NK-92 (cell line): ENCODE data around the gene MAGI2.

ENCODE experiments used
- DNase-seq: peaks from one replicate; lab custom pipeline; 2025; ENCODE audit not compliant: unreplicated experiment; lab: John Stamatoyannopoulos, UW

The MAGI2 gene

GRCh38 chr7:77985974-77986339, 1467.5 kb downstream of the MAGI2 start:
- no peak for DNase-seq

- DNase-seq, result no peak
These were observed 1468.1 kb downstream of the MAGI2 start for GRCh38 chr7:77985232-77985973.

DNA sequence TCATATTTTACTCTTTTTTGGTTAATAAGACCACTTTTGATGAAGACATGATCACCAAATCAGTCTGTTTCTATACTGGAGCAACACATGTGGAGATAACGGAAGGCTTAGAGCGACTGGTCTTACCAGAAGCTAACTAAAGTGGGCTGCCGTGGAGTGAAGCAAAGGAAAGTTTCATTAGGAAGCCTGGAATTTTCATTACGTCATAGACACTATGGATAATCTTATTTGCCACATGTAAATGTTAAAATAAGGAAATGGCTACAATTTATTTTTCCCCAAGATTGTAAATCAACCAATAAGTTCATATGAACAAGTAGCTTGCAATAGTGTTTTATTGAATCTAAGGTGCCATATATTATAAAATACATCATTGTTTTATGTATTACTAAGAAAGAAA, 1469.5 kb downstream of the MAGI2 start:
- DNase-seq, result no peak

DNA sequence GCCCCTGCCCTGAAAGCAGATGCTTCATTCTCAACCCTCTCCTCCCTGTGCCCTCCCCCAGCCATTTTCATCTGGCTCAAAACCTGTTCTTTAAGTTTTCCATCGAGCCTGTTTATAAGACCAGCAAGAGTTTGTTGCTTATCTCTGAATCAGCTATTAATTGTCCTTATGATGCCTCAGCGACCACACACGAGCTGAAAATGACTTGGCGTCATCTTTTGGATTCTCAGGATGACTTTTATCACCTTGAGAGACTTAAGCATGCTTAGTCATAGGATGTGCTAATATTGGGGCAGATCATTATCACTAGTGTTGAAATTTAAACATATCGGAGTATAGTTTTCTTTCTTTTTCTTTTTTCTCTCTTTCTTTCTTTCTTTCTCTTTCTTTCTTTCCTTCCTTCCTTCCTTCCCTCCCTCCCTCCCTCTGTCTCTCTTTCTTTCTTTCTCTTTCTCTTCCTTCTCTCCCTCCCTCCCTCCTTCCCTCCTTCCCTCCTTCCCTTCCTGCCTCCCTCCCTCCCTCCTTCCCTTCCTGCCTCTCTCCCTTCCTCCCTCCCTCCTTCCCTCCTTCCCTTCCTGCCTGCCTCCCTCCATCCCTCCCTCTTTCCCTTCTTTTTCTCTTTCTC, 1470.4 kb downstream of the MAGI2 start:
- DNase-seq, result no peak

- DNase-seq, result no peak
These were observed 1473.3 kb downstream of the MAGI2 start for GRCh38 chr7:77980087-77980713.

DNA sequence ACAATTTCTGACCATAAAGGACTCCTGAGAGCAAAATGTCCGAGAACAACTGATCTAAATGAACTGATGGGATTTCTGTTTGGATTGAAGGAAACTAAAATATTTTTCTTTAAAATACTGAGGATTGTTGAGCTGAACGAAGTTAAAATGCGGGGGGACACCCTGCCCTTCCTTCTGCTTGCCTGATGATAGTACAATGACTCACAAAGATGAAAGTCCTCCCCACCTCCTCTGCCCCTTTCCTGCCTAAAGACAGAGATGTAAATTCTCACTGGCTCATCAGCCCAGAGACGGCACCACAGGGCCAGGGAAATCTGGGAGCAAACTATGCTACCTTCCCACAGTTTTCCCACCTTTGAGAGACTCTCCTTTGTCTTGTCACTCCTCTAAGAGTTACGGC, 1474.2 kb downstream of the MAGI2 start:
- no peak for DNase-seq

GRCh38 chr7:77975672-77976480, 1477.6 kb downstream of the MAGI2 start:
- no peak for DNase-seq

DNA sequence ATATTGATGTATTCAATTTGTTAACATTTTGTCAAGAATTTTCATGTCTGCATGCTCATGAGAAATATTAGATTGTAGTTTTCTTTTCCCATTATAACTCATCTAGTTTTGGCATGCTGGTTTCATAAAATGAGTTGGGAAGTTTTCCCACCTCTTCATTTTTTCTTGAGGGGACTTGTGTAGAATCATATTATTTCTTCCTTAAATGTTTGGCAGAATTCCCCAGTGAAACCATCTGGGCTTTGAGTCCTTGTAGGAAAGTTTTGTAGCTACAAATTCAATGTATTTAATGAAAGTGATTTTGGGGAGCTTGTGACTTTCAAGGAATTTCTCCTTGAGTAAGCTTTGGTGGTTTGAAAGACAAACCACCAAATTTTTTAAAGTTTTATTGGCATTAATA, 1481.7 kb downstream of the MAGI2 start:
- no peak for DNase-seq

- no peak for DNase-seq
These were observed 1486.0 kb downstream of the MAGI2 start for GRCh38 chr7:77967429-77967828.
